ELF-1 (cell line): ENCODE data around the gene LSM12.
"Not testable (repeated sequence)": the region's sequence is repeated elsewhere in the genome, so short reads cannot be mapped to it uniquely, and the experiment has no call there.

Experiments used
- DNase-seq: peaks from one replicate; pipeline ENCODE4 v3.0.0-alpha.2; 2016; ENCODE audit warnings: low read depth, low spot score

Gene LSM12

GRCh38 chr17:44007346-44008204, 58.9 kb downstream of the LSM12 start:
- no peak for DNase-seq

DNA sequence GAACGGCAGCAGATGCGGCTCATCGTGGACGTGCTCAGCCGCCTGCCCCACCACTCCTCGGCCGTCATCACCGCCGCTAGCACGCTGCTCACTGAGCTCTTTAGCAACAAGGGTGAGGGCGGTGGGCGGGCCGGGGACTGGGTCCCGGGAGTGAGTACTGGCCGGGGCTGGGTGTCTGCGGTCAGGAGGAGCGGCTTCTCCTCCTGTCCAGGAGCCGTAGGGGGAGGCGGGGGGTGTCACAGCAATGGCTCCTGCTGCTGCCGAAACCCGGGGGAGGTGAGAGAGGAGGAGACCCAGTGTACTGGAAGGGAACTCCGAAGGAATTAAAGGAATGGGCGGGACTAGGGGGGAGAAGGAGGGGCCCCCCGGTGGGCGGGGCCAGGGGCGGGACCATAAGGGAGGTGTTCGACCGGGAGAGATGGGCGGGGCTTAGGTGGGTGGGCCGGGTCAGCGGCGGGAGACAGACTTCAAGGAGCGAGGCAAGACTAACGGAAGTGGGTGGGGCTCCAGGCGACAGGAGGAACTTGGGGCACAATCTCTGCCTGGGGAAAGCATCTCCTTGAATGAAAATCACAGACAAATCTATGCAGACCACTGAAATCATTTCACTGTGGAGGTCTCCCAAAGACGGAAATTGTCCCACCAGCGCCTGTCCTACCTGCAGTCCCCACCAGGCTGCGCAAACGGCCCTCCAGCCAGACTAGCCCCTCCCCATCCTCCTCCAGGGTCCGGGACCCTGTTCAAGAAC, 59.7 kb downstream of the LSM12 start:
- peak; percentile 95 for DNase-seq

- DNase-seq = no peak
Measured at GRCh38 chr17:44006272-44006597, 60.2 kb downstream of the LSM12 start.

DNA sequence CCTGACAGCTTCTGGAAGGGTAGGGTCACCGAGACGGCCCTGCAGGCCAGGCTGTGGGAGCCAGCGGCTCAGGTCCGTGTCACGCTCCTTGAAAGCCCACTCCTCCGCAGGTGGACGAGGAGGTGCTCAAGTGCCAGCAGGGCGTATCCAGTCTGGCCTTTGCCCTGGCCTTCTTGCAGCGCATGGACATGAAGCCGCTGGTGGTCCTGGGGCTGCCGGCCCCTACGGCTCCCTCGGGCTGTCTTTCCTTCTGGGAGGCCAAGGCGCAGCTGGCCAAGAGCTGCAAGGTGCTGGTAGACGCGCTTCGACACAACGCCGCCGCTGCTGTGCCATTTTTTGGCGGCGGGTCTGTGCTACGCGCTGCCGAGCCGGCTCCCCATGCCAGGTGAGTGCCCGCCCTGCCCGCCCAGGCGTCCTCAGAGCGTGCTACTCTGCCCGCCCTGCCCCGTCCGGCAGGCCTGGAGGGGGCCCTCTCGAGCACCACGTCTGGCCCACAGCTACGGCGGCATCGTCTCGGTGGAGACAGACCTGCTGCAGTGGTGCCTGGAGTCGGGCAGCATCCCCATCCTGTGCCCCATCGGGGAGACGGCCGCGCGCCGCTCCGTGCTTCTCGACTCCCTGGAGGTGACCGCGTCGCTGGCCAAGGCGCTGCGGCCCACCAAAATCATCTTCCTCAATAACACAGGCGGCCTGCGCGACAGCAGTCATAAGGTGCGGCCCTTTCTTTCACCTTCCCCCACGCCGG, 60.8 kb downstream of the LSM12 start:
- peak; percentile 63 for DNase-seq

DNA sequence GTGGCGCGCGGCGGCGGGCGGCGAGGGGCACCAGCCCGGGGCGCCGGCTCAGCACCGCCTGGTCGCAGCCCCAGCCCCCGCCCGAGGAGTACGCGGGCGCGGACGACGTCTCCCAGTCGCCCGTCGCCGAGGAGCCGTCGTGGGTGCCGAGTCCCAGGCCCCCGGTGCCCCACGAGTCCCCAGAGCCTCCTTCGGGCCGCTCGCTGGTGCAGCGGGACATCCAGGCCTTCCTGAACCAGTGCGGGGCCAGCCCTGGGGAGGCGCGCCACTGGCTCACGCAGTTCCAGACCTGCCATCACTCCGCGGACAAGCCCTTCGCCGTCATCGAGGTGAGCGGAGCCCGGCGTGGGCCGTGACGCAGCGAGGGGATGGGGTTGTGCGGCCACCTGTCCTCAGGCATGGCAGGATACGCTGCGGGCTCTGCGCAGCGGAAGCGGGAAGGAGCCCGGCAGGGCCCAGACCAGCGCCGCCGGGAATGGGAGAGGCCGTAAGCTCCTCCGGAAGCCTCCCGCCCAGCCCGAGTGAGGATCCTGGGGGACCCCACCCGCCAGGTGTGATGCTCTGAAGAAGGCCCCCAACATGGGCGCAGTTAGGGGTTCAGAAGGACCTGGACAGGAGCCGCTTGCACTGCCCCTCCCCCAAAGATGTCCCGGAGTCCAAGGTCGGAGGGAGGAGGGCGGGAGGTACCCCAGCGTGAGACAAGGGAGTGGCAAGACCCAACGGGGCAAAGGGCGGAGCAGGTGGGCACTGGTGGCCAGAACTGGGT, 61.5 kb downstream of the LSM12 start:
- DNase-seq = peak; percentile 41

DNA sequence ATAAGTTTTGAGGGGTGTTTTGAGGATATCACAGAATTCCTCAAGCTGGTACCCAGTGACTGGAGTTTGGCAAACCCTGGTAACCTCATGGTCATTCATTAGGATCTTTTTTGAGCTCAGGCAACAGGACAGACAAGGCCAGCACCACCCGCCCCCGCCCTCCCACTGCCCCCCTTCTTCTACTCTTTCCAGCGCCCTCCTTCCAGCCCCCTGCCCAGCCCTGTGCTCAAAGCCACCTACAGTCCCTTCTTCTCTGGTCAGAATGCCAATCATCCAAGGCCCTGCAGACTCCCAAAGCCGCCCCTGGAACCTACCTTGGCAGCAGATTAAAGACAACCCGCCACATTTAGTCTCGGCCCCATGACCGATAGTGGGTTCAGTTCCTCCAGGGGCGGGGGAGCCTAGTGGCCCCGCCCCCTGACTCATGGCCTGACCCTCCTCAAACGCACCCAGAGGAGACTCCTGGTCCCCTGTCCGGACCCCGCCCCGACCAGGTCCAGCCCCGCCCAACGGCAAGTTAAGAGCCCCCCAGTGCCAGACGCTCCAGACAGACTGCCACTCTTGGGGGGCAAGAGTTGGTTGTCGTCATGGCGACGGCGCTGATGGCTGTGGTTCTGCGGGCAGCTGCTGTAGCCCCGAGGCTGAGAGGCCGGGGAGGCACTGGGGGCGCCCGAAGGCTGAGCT, 62.3 kb downstream of the LSM12 start, which contains the start of gene NAGS:
Gene NAGS, plus strand, starts transcription at position 546 of the 684 bp plus-strand sequence. Its CDS starts 42 bp downstream, at position 588.
- DNase-seq = peak; percentile 12

- DNase-seq = no peak
Measured at GRCh38 chr17:44002141-44002848, 64.2 kb downstream of the LSM12 start.

GRCh38 chr17:44001461-44001920, 65.0 kb downstream of the LSM12 start:
- peak; percentile 20 for DNase-seq

DNA sequence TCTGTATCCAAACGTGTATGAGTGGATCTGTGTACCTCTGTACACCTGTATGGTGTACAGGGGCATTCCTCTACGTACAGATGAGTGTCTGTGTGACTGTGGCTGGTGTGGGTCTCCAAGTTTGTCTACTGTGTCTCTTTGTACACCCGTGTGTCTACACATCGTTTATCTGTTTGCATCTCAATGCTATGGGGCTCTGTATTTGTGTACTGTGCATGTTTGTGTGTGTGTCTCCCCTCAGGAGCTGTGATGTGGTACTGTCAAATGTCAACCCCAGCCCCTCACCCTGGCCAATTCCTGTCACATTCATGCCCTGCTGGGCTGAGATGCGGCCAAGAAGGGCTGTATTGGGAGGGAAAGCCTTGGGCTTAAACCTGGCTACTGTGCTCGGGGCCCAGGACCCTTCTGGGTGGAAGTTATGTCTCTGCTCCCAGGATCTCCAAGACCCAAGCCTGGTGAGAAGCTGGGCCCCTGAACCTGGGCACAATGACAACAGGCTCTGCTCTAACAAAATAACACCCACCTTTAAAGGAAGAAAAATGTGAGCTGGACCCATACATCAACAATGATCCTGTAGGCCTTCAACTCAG, 65.5 kb downstream of the LSM12 start:
- DNase-seq = no peak

- DNase-seq = no peak
Measured at GRCh38 chr17:44000141-44000860, 66.2 kb downstream of the LSM12 start.

DNA sequence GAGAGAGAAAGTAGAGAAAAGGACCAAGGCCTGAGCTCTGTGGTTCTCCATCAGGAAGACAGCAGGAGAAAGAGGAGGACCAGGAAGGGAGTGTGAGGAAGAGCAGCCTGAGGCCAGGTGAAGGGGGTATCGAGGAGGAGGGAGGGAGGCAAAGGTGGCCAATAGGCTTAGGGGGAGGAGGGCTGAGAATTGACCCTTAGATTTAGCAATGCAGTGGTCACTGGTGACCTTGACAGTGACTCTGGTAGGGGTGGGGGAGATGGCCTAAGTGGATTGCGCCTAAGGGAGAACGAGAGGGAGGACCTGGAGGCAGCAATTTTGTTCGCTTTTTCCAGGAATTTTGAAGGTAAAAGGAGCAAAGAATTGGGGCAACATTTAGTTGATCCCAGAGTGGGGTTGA, 67.4 kb downstream of the LSM12 start:
- DNase-seq = no peak

- DNase-seq = no peak
Measured at GRCh38 chr17:43998552-43998951, 67.9 kb downstream of the LSM12 start.

DNA sequence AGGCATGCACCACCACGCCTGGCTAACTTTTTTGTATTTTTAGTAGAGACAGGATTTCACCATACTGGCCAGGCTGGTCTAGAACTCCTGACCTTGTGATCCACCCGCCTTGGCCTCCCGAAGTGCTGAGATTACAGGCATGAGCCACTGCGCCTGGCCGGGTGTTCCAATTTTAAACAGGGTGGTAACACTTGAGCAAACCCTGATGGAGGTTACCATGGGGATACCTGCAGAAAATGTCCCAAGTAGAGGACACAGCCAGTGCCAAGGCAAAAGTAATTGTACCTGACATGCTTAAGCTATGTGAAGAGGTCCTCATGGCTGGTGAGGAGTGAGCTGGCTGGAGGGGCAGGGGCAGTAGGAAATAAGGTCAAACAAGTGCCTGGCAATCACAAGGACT, 69.3 kb downstream of the LSM12 start:
- not testable (repeated sequence) for DNase-seq

GRCh38 chr17:43995150-43995471, 71.4 kb downstream of the LSM12 start:
- DNase-seq = no peak

DNA sequence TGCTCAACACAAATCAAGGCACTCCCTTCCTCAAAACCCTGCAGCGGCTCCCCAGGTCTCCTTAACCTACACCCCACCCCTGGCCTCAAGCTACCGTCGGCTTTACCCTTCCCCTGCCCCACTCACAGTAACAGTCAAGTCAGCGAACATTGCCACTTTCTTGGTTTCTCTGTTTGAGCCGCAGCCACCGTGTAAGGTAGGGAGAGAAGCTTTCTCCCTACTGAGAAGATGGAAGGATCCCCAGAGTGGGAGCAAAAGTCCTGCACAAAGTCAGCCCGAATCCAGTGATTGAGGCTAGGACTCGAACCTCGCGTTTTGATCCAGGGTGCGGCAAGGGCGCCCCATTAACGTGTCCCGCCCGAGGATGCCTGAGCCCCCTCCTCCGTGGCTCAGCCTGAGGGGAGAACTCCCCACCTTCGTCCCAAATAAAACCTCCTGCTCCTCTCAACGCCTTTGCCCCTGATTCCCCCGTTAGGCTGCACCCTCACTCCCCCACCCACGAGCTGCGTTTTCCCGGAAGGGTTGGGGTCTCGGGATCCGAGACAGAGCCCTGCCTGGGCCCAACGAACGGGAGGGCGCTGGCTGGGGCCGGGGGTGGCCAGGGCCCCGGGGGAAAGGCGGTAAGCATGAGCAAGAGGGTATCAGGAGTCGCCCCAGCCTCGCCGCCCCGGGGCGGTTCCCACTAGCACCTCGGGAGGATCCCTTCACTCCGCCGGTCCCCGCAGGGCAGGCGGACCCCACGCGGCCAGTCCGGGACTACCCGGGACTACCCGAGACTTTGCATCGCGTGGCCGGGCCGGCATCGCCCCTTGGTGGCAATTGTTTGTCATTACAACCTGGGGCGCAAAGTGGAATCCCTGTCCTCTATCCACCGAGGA, 72.0 kb downstream of the LSM12 start:
- DNase-seq = peak; percentile 70

GRCh38 chr17:43992641-43993040, 73.8 kb downstream of the LSM12 start:
- DNase-seq = no peak

DNA sequence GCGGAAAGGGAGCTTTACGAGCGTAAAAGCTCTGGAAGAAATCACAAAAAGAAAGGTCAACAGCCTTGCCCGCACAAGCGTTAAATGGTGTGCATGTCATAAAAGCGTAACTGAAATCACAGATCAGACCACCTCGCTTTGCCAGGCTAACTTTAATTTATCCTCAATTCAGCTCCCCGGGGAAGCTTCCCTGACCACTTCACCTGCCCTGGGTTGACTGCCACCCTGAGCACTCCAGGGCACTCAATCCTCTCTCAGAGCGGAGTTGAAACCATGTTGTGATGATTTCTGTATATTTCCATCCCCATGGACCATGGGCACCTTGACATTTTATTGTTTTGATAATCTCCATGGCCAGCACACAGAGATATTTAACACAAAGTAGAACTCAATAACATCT, 78.2 kb downstream of the LSM12 start:
- no peak for DNase-seq
